Measurements from ENCODE around the gene SLC13A3.

The SLC13A3 gene

DNA sequence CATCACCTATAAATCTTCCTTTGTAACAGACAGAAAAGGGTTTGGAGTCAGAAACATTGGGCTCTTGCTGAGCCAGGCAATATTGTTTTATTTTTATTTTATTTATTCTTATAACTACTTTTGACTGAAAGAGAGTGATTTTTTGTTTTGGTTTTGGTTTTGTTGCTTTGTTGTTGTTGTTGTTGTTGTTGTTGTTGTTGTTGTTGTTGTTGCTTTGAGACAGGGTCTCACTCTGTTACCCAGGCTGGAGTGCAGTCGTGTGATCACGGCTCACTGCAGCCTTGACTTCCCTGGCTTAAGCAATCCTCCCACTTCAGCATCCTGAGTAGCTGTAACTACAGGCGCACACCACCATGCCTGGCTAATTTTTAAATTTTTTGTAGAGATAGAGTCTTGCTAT lies 15.0 kb upstream of the SLC13A3 start:
- no peak for DNase-seq (ENCODE audit: low read depth)
- TF ChIP-seq, protein P1, sequence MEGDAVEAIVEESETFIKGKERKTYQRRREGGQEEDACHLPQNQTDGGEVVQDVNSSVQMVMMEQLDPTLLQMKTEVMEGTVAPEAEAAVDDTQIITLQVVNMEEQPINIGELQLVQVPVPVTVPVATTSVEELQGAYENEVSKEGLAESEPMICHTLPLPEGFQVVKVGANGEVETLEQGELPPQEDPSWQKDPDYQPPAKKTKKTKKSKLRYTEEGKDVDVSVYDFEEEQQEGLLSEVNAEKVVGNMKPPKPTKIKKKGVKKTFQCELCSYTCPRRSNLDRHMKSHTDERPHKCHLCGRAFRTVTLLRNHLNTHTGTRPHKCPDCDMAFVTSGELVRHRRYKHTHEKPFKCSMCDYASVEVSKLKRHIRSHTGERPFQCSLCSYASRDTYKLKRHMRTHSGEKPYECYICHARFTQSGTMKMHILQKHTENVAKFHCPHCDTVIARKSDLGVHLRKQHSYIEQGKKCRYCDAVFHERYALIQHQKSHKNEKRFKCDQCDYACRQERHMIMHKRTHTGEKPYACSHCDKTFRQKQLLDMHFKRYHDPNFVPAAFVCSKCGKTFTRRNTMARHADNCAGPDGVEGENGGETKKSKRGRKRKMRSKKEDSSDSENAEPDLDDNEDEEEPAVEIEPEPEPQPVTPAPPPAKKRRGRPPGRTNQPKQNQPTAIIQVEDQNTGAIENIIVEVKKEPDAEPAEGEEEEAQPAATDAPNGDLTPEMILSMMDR (IDR thresholded peaks at IDR 0.05; ENCODE audit: low read length, missing control alignments), result no peak
- H3K4me3 ChIP-seq (replicated peaks; ENCODE audit: low read depth, low read length), result no peak overlapping the region

DNA sequence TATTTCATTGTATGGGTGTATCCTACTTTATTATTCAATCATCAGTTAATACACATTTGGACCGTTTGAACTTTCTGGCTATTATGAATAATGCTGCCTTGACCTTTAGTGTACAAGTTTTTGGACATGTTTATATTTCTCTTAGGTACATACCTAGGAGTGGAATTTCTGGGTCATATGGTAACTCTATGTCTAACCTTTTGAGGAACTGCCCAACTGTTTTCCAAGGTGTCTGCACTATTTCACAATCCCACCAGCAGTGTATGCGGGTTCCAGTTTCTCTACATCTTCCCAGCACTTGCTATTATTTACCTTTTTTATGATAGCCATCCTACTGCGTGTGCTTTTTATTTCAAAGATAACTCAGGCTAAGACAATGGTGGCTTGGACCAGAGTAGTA lies 14.3 kb upstream of the SLC13A3 start:
- H3K4me3 ChIP-seq (replicated peaks; ENCODE audit: low read depth, low read length), result no peak overlapping the region
- TF ChIP-seq, protein P1 (IDR thresholded peaks at IDR 0.05; ENCODE audit: low read length, missing control alignments), result no peak
- no peak for DNase-seq (ENCODE audit: low read depth)

DNA sequence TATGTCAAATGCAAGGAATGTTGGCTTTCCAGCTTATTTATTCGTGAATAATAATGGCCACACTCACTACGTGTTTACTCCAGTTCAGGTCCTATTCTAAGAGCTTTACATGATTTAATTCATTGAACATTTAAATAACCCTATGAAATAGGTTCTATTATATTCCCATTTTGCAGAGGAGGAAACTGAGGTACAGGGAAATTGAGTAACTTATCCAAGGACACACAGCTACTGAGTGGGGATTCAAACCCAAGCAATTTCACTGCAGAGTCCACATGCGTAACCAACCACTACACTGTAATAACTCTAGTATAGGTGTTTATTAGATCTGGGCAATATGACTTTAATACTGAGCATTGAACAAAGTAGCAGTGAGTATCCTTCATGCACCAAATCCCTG lies 12.3 kb upstream of the SLC13A3 start:
- no peak for DNase-seq (ENCODE audit: low read depth)
- no peak overlapping the region for H3K4me3 ChIP-seq (replicated peaks; ENCODE audit: low read depth, low read length)
- TF ChIP-seq, protein P1 (IDR thresholded peaks at IDR 0.05; ENCODE audit: low read length, missing control alignments), result no peak

DNA sequence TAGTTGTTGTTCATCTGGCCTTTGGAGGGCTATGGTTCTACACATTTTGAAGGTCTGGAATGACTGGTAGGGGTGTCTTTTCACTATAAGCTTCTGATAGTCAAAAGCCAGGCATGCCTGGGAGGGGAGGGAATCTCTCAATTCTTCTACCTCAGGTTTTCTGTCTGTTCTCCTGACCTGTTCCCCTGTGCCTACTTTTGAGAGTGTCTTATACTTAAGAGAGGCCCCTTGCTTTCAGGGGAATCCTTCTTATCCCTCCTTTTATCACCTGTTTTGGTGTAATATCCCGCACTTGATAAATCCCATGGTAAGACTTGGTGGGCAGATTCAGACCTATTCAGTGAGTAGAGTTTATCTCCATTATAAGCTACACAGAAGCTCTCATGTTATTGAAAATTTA lies 10.4 kb upstream of the SLC13A3 start:
- DNase-seq (ENCODE audit: low read depth), result no peak
- H3K4me3 ChIP-seq (replicated peaks; ENCODE audit: low read depth, low read length), result no peak overlapping the region
- TF ChIP-seq, protein P1 (IDR thresholded peaks at IDR 0.05; ENCODE audit: low read length, missing control alignments), result no peak

DNA sequence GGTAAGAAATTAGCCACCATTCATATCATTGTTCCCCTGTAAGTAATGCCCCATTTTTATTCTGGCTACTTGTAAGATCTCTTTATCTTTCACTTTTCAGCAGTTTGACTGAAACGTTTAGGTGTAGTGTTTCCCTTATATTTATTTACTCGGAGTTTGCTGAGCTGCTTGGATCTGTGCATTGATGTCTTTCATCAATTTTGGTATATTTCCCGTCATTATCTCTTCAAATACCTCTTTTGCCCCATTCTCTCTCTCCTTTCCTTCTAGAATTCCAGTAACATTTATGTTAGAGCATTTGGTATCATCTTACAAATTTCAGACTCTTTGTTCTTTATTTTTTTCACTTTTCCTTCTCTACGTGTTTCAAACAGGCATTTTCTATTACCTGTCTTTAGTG lies 9.2 kb upstream of the SLC13A3 start:
- DNase-seq (ENCODE audit: low read depth), result no peak

DNA sequence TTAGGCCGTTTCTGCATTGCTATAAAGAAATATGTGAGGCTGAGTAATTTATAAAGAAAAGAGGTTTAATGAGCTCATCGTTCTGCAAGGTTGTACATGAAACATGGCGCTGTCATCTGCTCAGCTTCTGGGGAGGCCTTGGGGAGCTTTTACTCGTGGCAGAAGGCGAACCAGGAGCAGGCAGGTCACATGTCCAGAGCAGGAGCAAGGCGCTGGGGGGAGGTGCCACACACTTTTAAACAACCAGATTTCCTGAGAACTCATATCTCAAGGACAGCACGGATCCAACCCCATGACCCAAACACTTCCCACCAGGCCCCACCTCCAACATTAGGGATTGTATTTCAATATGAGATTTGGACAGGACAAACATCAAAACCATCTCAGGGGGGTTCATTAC lies 6.4 kb upstream of the SLC13A3 start:
- H3K4me3 ChIP-seq (replicated peaks; ENCODE audit: low read depth, low read length), result no peak overlapping the region
- no peak for DNase-seq (ENCODE audit: low read depth)
- TF ChIP-seq, protein P1 (IDR thresholded peaks at IDR 0.05; ENCODE audit: low read length, missing control alignments), result no peak

More for the DNA sequence above, 9.2 kb upstream of the SLC13A3 start:
- TF ChIP-seq, protein P1 (IDR thresholded peaks at IDR 0.05; ENCODE audit: low read length, missing control alignments), result no peak
- no peak overlapping the region for H3K4me3 ChIP-seq (replicated peaks; ENCODE audit: low read depth, low read length)

DNA sequence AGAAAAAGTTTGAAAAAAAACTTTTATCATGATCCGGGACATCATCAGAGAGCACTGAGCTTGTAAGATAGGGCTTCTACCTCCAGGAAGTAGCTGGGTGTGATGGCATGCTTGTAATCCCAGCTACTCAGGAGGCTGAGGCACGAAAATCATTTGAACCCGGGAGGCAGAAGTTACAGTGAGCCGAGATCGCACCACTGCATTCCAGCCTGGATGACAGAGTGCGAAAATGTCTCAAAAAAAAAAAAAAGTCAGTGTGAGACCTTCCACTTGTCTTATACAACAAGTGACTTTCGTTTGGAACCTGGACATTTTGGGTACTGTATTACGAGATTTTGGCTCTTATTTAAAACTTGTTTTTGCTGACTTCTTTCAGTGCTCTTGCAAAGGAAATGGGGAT lies 5.9 kb upstream of the SLC13A3 start:
- TF ChIP-seq, protein P1 (IDR thresholded peaks at IDR 0.05; ENCODE audit: low read length, missing control alignments), result no peak
- no peak for DNase-seq (ENCODE audit: low read depth)
- no peak overlapping the region for H3K4me3 ChIP-seq (replicated peaks; ENCODE audit: low read depth, low read length)

Measured in fibroblast of pulmonary artery (primary cell).